B cell (primary cell): Measurements from ENCODE around the gene SLC25A29. TPM values are rescaled to one million over a fixed set of nuclear protein-coding genes. Genes with fewer than 3 reads are reported as not detected.
"Not testable (repeated sequence)": the region's sequence is repeated elsewhere in the genome, so short reads cannot be mapped to it uniquely, and the experiment has no call there.

Experiments
- ATAC-seq: fragments of 200-7000 bp; cut with Tn5 transposase; one replicate; pipeline ENCODE4 v1.10.0; 2021; ENCODE audit warnings: low read depth, mild to moderate bottlenecking, moderate number of reproducible peaks, moderate library complexity
- CTCF ChIA-PET: fragments of 350-600 bp; sonication (Branson Sonifier 250); formaldehyde crosslinking; loops from one replicate; lab custom pipeline; 2021; ENCODE audit warnings: antibody characterized with exemption, inconsistent platforms; lab: Charles Lee
- POLR2A ChIA-PET: fragments of 350-600 bp; sonication (Branson Sonifier 250); formaldehyde crosslinking; loops from one replicate; lab custom pipeline; 2021; ENCODE audit warnings: antibody characterized with exemption; lab: Charles Lee
- DNase-seq: peaks from one replicate; pipeline ENCODE4 v3.0.0; 2013
- H2AFZ ChIP-seq: 2 replicates; pipeline ENCODE4 v1.6.1; 2012; ENCODE audit warnings: mild to moderate bottlenecking, low read depth, low read length; ENCODE audit not compliant: insufficient read depth, poor library complexity, severe bottlenecking
- H3K27ac ChIP-seq, 2 donors: 1 replicate in 1 of 2; 2 replicates in 1 of 2; pipeline ENCODE4 v1.5.1; 2012 to 2013; ENCODE audit warnings: low read length in 2 of 2, mild to moderate bottlenecking in 2 of 2, moderate library complexity in 1 of 2
- H3K27me3 ChIP-seq, 4 experiments: fragments of 200-600 bp in 1 of 4; sonication (generic) in 1 of 4; replicated peaks in 1 of 4; 1 replicate in 2 of 4; 2 replicates in 2 of 4; pipeline versions ENCODE4 v1.6.1 to v1.7.0; 2013 to 2016; ENCODE audit warnings: low read length in 3 of 4, mild to moderate bottlenecking in 2 of 4, mixed read lengths in 1 of 4, moderate library complexity in 1 of 4; ENCODE audit not compliant: insufficient read depth in 4 of 4, control insufficient read depth in 3 of 4; ENCODE audit errors: control extremely low read depth in 1 of 4
- H3K36me3 ChIP-seq, 2 experiments: replicated peaks in 1 of 2; 1 replicate in 1 of 2; 2 replicates in 1 of 2; pipeline versions ENCODE4 v1.6.1 to v1.7.1; 2013; ENCODE audit warnings: low read length in 1 of 2; ENCODE audit not compliant: insufficient read depth in 2 of 2, control insufficient read depth in 1 of 2; ENCODE audit errors: control extremely low read depth in 1 of 2, extremely low read depth in 1 of 2
- H3K4me1 ChIP-seq, 2 donors: fragments of 200-600 bp in 1 of 2; sonication (generic) in 1 of 2; 1 replicate in 1 of 2; 2 replicates in 1 of 2; pipeline versions ENCODE4 v1.5.1 to v1.6.1; 2013 to 2017; ENCODE audit warnings: low read length in 2 of 2; ENCODE audit not compliant: control insufficient read depth in 2 of 2, insufficient read depth in 2 of 2
- H3K4me2 ChIP-seq: replicated peaks from 2 replicates; pipeline ENCODE3; 2012; ENCODE audit warnings: mild to moderate bottlenecking, low read depth, low read length; ENCODE audit not compliant: poor library complexity, severe bottlenecking
- H3K4me3 ChIP-seq, 5 experiments: fragments of 200-600 bp in 1 of 5; sonication (generic) in 1 of 5; 1 replicate in 3 of 5; 2 replicates in 2 of 5; pipeline versions ENCODE4 v1.5.1 to v1.7.0; 2011 to 2016; ENCODE audit warnings: low read length in 4 of 5, mild to moderate bottlenecking in 4 of 5, low read depth in 2 of 5, control low read depth in 1 of 5, moderate library complexity in 1 of 5; ENCODE audit not compliant: insufficient read depth in 1 of 5; ENCODE audit errors: control extremely low read depth in 1 of 5, extremely low read depth in 1 of 5
- H3K79me2 ChIP-seq: fragments of 200-600 bp; sonication (generic); one replicate; pipeline ENCODE4 v1.6.0; 2016; ENCODE audit warnings: low read length; ENCODE audit not compliant: control insufficient read depth, insufficient read depth
- H3K9ac ChIP-seq: fragments of 200-600 bp; sonication (generic); 2 replicates; pipeline ENCODE4 v1.6.1; 2017; ENCODE audit warnings: mild to moderate bottlenecking, low read length, moderate library complexity
- H3K9me3 ChIP-seq, 3 donors: one replicate each; pipeline versions ENCODE4 v1.6.1 to v1.7.1; 2013; ENCODE audit warnings: low read length in 2 of 3; ENCODE audit not compliant: control insufficient read depth in 2 of 3, insufficient read depth in 1 of 3; ENCODE audit errors: control extremely low read depth in 1 of 3
- H4K20me1 ChIP-seq: 2 replicates; pipeline ENCODE4 v1.6.0; 2012; ENCODE audit warnings: mild to moderate bottlenecking, low read length; ENCODE audit not compliant: insufficient read depth, control insufficient read depth, poor library complexity, severe bottlenecking
- H3K27ac Mint-ChIP-seq: one replicate; pipeline ENCODE4 v1.8.0; 2021; ENCODE audit warnings: mixed read lengths
- H3K27me3 Mint-ChIP-seq: one replicate; pipeline ENCODE4 v1.8.0; 2021; ENCODE audit warnings: mixed read lengths
- H3K4me1 Mint-ChIP-seq: one replicate; pipeline ENCODE4 v1.8.0; 2021; ENCODE audit warnings: mixed read lengths
- H3K4me3 Mint-ChIP-seq: one replicate; pipeline ENCODE4 v1.8.0; 2021; ENCODE audit warnings: mixed read lengths
- H3K9me3 Mint-ChIP-seq: one replicate; pipeline ENCODE4 v1.8.0; 2022; ENCODE audit warnings: mixed read lengths; ENCODE audit not compliant: insufficient read depth
- EZH2 ChIP-seq: IDR thresholded peaks from 2 replicates; pipeline ENCODE4 v1.6.1; 2012; ENCODE audit warnings: borderline replicate concordance, low read depth, mild to moderate bottlenecking, moderate library complexity, low read length; ENCODE audit not compliant: insufficient read depth, poor library complexity, severe bottlenecking
- WGBS: methylation state at CpG from one replicate; pipeline ENCODE4 v1.1.5; 2013; ENCODE audit warnings: missing lambda C conversion rate; ENCODE audit not compliant: insufficient coverage; 5-methylcytosine and 5-hydroxymethylcytosine counted together
- intact Hi-C: fragments of 100-400 bp; cut with micrococcal nuclease; formaldehyde crosslinking; loops from one replicate; pipeline ENCODE4 v1.10.0; 2022
- polyA plus RNA-seq: library from polyadenylated mRNA; depleted of rRNA; stranded (reverse); fragments of >200 nt; gene quantifications from 2 replicates; pipeline ENCODE4 v1.2.3, GENCODE V29; 2012
- total RNA-seq, 2 donors: library from RNA; stranded (reverse); fragments of 120-200 nt in 1 of 2; gene quantifications; 1 replicate in 1 of 2; 2 replicates in 1 of 2; pipeline versions ENCODE4 v1.2.3 to v1.2.4, GENCODE V29; 2013 to 2022
- TF ChIP-seq, protein P1 (sequence below): fragments of 200-600 bp; IDR thresholded peaks from one replicate; pipeline ENCODE4 v1.8.0; 2022; ENCODE audit warnings: antibody characterized with exemption, mild to moderate bottlenecking

Gene SLC25A29
- total and polyA plus RNA-seq, 2 donors (not counting 1 experiment from before 2014, with no cell fraction given): 15.1 to 99.9 TPM

- DNase-seq: no peak
- Histone ChIP-seq H3K4me1 (peaks cover 11 to 23% of the 10 kb centered on the region in 2 donors), H3K79me2 (peaks cover under 1% of the 10 kb centered on the region), H3K27ac (no peak overlapping the region), H3K9ac (no peak overlapping the region), H3K9me3 (no peaks in the 10 kb centered on the region), H3K4me3 (no peak overlapping the region), H4K20me1 (no peaks in the 10 kb centered on the region), H3K36me3 (no peaks in the 10 kb centered on the region), H3K4me2 (no peak overlapping the region), H3K27me3 (no peaks in the 10 kb centered on the region), H2AFZ (no peak overlapping the region)
- ChIA-PET POLR2A (interaction anchor here (0.8 kb wide), 1 partner anchor 15 kb away, joined by 3 read pairs; no protein-coding TSS in a partner anchor), CTCF (interaction anchor here (0.7 to 1.3 kb wide), 4 partner anchors 8 to 182 kb away, joined by 3 to 4 read pairs (median 3); no protein-coding TSS in a partner anchor)
- intact Hi-C loops: no loop called here
- peaks cover 20% of the 10 kb centered on the region for H3K4me1 Mint-ChIP-seq
- no peaks in the 10 kb centered on the region for H3K9me3 Mint-ChIP-seq
- 58% methylated on average over 4 of the region's 9 CpGs for WGBS
- ATAC-seq: no peak
- TF ChIP-seq, protein P1, sequence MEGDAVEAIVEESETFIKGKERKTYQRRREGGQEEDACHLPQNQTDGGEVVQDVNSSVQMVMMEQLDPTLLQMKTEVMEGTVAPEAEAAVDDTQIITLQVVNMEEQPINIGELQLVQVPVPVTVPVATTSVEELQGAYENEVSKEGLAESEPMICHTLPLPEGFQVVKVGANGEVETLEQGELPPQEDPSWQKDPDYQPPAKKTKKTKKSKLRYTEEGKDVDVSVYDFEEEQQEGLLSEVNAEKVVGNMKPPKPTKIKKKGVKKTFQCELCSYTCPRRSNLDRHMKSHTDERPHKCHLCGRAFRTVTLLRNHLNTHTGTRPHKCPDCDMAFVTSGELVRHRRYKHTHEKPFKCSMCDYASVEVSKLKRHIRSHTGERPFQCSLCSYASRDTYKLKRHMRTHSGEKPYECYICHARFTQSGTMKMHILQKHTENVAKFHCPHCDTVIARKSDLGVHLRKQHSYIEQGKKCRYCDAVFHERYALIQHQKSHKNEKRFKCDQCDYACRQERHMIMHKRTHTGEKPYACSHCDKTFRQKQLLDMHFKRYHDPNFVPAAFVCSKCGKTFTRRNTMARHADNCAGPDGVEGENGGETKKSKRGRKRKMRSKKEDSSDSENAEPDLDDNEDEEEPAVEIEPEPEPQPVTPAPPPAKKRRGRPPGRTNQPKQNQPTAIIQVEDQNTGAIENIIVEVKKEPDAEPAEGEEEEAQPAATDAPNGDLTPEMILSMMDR: no peak
- H3K27ac Mint-ChIP-seq: no peak overlapping the region
- H3K4me3 Mint-ChIP-seq: no peak overlapping the region
- H3K27me3 Mint-ChIP-seq: no peaks in the 10 kb centered on the region
These were observed 16.2 kb downstream of the SLC25A29 start for GRCh38 chr14:100289916-100290606.

DNA sequence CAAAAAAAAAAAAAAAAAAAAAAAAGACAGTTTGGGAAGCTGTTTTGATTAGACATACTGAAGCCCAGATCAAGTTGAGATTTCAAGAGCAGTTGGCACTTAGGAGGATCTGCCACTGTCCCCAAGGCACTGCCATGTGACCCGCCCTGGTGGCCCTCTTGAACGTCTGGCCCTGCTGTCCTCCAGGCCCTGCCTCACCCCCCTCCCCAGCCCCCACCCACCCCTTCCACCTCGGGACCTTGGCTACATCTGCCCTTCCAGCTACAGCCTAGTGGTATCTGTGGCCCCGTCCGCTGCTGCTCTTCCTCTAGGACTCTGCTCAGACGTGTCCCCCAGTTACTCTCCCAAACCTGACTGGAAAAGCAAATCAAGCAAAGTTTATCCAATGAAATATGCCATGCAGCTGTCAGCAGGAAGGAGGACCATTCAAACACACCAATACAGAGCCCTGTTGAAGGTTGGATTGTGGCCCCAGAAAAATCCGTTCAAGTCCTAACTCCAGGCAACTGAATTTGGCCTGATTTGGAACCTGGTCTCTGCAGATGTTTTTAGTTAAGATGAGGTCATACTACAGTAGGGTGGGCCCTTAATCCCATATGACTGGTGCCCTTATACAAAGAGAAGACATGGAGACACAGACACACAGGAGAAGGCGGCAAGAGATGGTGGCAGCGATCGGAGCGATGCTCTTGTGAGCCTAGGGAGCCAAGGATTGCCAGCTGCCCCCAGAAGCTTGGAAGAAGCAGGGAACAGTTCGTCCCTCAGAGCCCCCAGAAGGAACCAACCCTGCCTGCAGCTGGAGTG is 17.7 kb downstream of the SLC25A29 start:
- peaks cover 13 to 19% of the 10 kb centered on the region in 2 donors for H3K4me1 ChIP-seq
- H3K4me2 ChIP-seq: no peak overlapping the region
- H3K79me2 ChIP-seq: peaks cover 12% of the 10 kb centered on the region
- H3K4me3 ChIP-seq: no peak overlapping the region
- intact Hi-C loops: no loop called here
- no peaks in the 10 kb centered on the region for H3K27me3 ChIP-seq
- no peaks in the 10 kb centered on the region for H3K9me3 ChIP-seq
- no peaks in the 10 kb centered on the region for H3K27me3 Mint-ChIP-seq
- DNase-seq: no peak
- H3K27ac Mint-ChIP-seq: no peak overlapping the region
- no peak overlapping the region for H3K27ac ChIP-seq
- CTCF ChIA-PET: interaction anchor here (0.7 to 5.8 kb wide), 3 partner anchors 16 to 92 kb away, joined by 3 to 52 read pairs (median 4); partner anchors contain the start of gene WDR25
- H3K4me3 Mint-ChIP-seq: no peak overlapping the region
- no peaks in the 10 kb centered on the region for H3K36me3 ChIP-seq
- TF ChIP-seq EZH2: no peak
- TF ChIP-seq, protein P1: no peak
- H3K9ac ChIP-seq: no peak overlapping the region
- no peaks in the 10 kb centered on the region for H3K9me3 Mint-ChIP-seq
- POLR2A ChIA-PET: no interaction called here
- WGBS: 99% methylated on average over 8 of the region's 12 CpGs
- H3K4me1 Mint-ChIP-seq: peaks cover 17% of the 10 kb centered on the region
- ATAC-seq: no peak
- H4K20me1 ChIP-seq: peaks cover 5% of the 10 kb centered on the region
- H2AFZ ChIP-seq: no peak overlapping the region

GRCh38 chr14:100287998-100288295 is 18.3 kb downstream of the SLC25A29 start:
- H3K27me3 Mint-ChIP-seq, H3K27me3 ChIP-seq, H4K20me1 ChIP-seq, H3K27ac ChIP-seq, H3K9ac ChIP-seq, intact Hi-C loops, H3K27ac Mint-ChIP-seq, DNase-seq, POLR2A ChIA-PET, H2AFZ ChIP-seq, H3K4me3 Mint-ChIP-seq, H3K9me3 Mint-ChIP-seq, ATAC-seq, H3K9me3 ChIP-seq, H3K4me3 ChIP-seq, H3K36me3 ChIP-seq, H3K4me2 ChIP-seq: not testable (repeated sequence)
- Histone ChIP-seq H3K4me1 (peaks cover 12% of the 10 kb centered on the region in 2 donors), H3K79me2 (peaks cover 17% of the 10 kb centered on the region)
- peaks cover 13% of the 10 kb centered on the region for H3K4me1 Mint-ChIP-seq
- CTCF ChIA-PET: interaction anchor here (0.7 to 5.8 kb wide), 4 partner anchors 17 to 216 kb away, joined by 3 to 52 read pairs (median 4); partner anchors contain the start of gene WDR25
- WGBS: 97% methylated on average over 7 of the region's 8 CpGs
